ENCODE data around the gene MEGF10.
"Not testable (repeated sequence)": the region's sequence is repeated elsewhere in the genome, so short reads cannot be mapped to it uniquely, and the experiment has no call there.

Gene MEGF10

GRCh38 chr5:127290019-127290945, at the start of gene MEGF10:
Gene MEGF10, plus strand, starts transcription at chr5:127290796. Its CDS starts 40,513 bp downstream, at chr5:127331309.
- Histone ChIP-seq H3K27me3 (ENCODE audit: control insufficient read depth in 1 of 2, insufficient read depth in 2 of 2, low read length in 2 of 2) (peaks cover 2 to 11% of the 10 kb centered on the region in 2 donors), H3K4me1 (ENCODE audit: control insufficient read depth, insufficient read depth, low read length) (no peaks in the 10 kb centered on the region), H3K36me3 (ENCODE audit: control insufficient read depth in 2 of 2, insufficient read depth in 2 of 2, low read length in 2 of 2) (no peaks in the 10 kb centered on the region), H3K4me3 (ENCODE audit: low read length in 2 of 2) (peak within 1 kb of the TSS in 1 of 2 donors; percentile 30), H3K9me3 (ENCODE audit: control insufficient read depth in 2 of 2, low read length in 2 of 2) (no peaks in the 10 kb centered on the region), H3K9ac (ENCODE audit: low read length in 2 of 2) (no peak within 1 kb of the TSS), H3K27ac (ENCODE audit: low read length) (no peak within 1 kb of the TSS)

GRCh38 chr5:127243011-127243410, 47.6 kb upstream of the MEGF10 start:
- Histone ChIP-seq H3K4me3 (ENCODE audit: low read length in 2 of 2) (no peak overlapping the region), H3K9me3 (ENCODE audit: control insufficient read depth in 2 of 2, low read length in 2 of 2) (peaks cover 0 to 2% of the 10 kb centered on the region in 2 donors), H3K27me3 (ENCODE audit: control insufficient read depth in 1 of 2, insufficient read depth in 2 of 2, low read length in 2 of 2) (no peaks in the 10 kb centered on the region), H3K4me1 (ENCODE audit: control insufficient read depth, insufficient read depth, low read length) (no peaks in the 10 kb centered on the region), H3K36me3 (ENCODE audit: control insufficient read depth in 2 of 2, insufficient read depth in 2 of 2, low read length in 2 of 2) (no peaks in the 10 kb centered on the region), H3K9ac (ENCODE audit: low read length in 2 of 2) (no peak overlapping the region), H3K27ac (ENCODE audit: low read length) (no peak overlapping the region)

- Histone ChIP-seq H3K4me1 (ENCODE audit: control insufficient read depth, insufficient read depth, low read length) (no peaks in the 10 kb centered on the region), H3K27me3 (ENCODE audit: control insufficient read depth in 1 of 2, insufficient read depth in 2 of 2, low read length in 2 of 2) (no peaks in the 10 kb centered on the region), H3K27ac (ENCODE audit: low read length) (no peak overlapping the region), H3K4me3 (ENCODE audit: low read length in 2 of 2) (no peak overlapping the region), H3K36me3 (ENCODE audit: control insufficient read depth in 2 of 2, insufficient read depth in 2 of 2, low read length in 2 of 2) (no peaks in the 10 kb centered on the region), H3K9ac (ENCODE audit: low read length in 2 of 2) (no peak overlapping the region), H3K9me3 (ENCODE audit: control insufficient read depth in 2 of 2, low read length in 2 of 2) (peaks cover 3 to 10% of the 10 kb centered on the region in 2 donors)
These were observed 35.8 kb upstream of the MEGF10 start for GRCh38 chr5:127254729-127255284.

- no peaks in the 10 kb centered on the region for H3K4me1 ChIP-seq (ENCODE audit: control insufficient read depth, insufficient read depth, low read length)
- no peaks in the 10 kb centered on the region for H3K36me3 ChIP-seq (ENCODE audit: control insufficient read depth in 2 of 2, insufficient read depth in 2 of 2, low read length in 2 of 2)
- no peaks in the 10 kb centered on the region for H3K27me3 ChIP-seq (ENCODE audit: control insufficient read depth in 1 of 2, insufficient read depth in 2 of 2, low read length in 2 of 2)
- peaks cover 3 to 10% of the 10 kb centered on the region in 2 donors for H3K9me3 ChIP-seq (ENCODE audit: control insufficient read depth in 2 of 2, low read length in 2 of 2)
- no peak overlapping the region for H3K4me3 ChIP-seq (ENCODE audit: low read length in 2 of 2)
- no peak overlapping the region for H3K9ac ChIP-seq (ENCODE audit: low read length in 2 of 2)
- no peak overlapping the region for H3K27ac ChIP-seq (ENCODE audit: low read length)
These were observed 33.6 kb upstream of the MEGF10 start for GRCh38 chr5:127256886-127257597.

GRCh38 chr5:127260686-127261085, 29.9 kb upstream of the MEGF10 start:
- Histone ChIP-seq H3K4me1 (ENCODE audit: control insufficient read depth, insufficient read depth, low read length) (no peaks in the 10 kb centered on the region), H3K4me3 (ENCODE audit: low read length in 2 of 2) (no peak overlapping the region), H3K9ac (ENCODE audit: low read length in 2 of 2) (no peak overlapping the region), H3K36me3 (ENCODE audit: control insufficient read depth in 2 of 2, insufficient read depth in 2 of 2, low read length in 2 of 2) (no peaks in the 10 kb centered on the region), H3K27ac (ENCODE audit: low read length) (no peak overlapping the region), H3K27me3 (ENCODE audit: control insufficient read depth in 1 of 2, insufficient read depth in 2 of 2, low read length in 2 of 2) (no peaks in the 10 kb centered on the region), H3K9me3 (ENCODE audit: control insufficient read depth in 2 of 2, low read length in 2 of 2) (no peaks in the 10 kb centered on the region)

- H3K4me3 ChIP-seq (ENCODE audit: low read length in 2 of 2); H3K36me3 ChIP-seq (ENCODE audit: control insufficient read depth in 2 of 2, insufficient read depth in 2 of 2, low read length in 2 of 2): not testable (repeated sequence)
These were observed 25.1 kb upstream of the MEGF10 start for GRCh38 chr5:127265473-127265872.

GRCh38 chr5:127268342-127268741, 22.3 kb upstream of the MEGF10 start:
- not testable (repeated sequence) for H3K9ac ChIP-seq (ENCODE audit: low read length in 2 of 2); H3K4me1 ChIP-seq (ENCODE audit: control insufficient read depth, insufficient read depth, low read length); H3K27me3 ChIP-seq (ENCODE audit: control insufficient read depth in 1 of 2, insufficient read depth in 2 of 2, low read length in 2 of 2); H3K27ac ChIP-seq (ENCODE audit: low read length); H3K36me3 ChIP-seq (ENCODE audit: control insufficient read depth in 2 of 2, insufficient read depth in 2 of 2, low read length in 2 of 2); H3K4me3 ChIP-seq (ENCODE audit: low read length in 2 of 2); H3K9me3 ChIP-seq (ENCODE audit: control insufficient read depth in 2 of 2, low read length in 2 of 2)

More at GRCh38 chr5:127265473-127265872, 25.1 kb upstream of the MEGF10 start:
- not testable (repeated sequence) for H3K4me1 ChIP-seq (ENCODE audit: control insufficient read depth, insufficient read depth, low read length); H3K27me3 ChIP-seq (ENCODE audit: control insufficient read depth in 1 of 2, insufficient read depth in 2 of 2, low read length in 2 of 2); H3K9me3 ChIP-seq (ENCODE audit: control insufficient read depth in 2 of 2, low read length in 2 of 2); H3K27ac ChIP-seq (ENCODE audit: low read length); H3K9ac ChIP-seq (ENCODE audit: low read length in 2 of 2)

GRCh38 chr5:127270713-127271112, 19.9 kb upstream of the MEGF10 start:
- H3K9ac ChIP-seq (ENCODE audit: low read length in 2 of 2); H3K4me1 ChIP-seq (ENCODE audit: control insufficient read depth, insufficient read depth, low read length); H3K9me3 ChIP-seq (ENCODE audit: control insufficient read depth in 2 of 2, low read length in 2 of 2); H3K27ac ChIP-seq (ENCODE audit: low read length); H3K27me3 ChIP-seq (ENCODE audit: control insufficient read depth in 1 of 2, insufficient read depth in 2 of 2, low read length in 2 of 2); H3K4me3 ChIP-seq (ENCODE audit: low read length in 2 of 2); H3K36me3 ChIP-seq (ENCODE audit: control insufficient read depth in 2 of 2, insufficient read depth in 2 of 2, low read length in 2 of 2): not testable (repeated sequence)

GRCh38 chr5:127275641-127276193, 14.9 kb upstream of the MEGF10 start:
- Histone ChIP-seq H3K4me1 (ENCODE audit: control insufficient read depth, insufficient read depth, low read length) (no peaks in the 10 kb centered on the region), H3K36me3 (ENCODE audit: control insufficient read depth in 2 of 2, insufficient read depth in 2 of 2, low read length in 2 of 2) (no peaks in the 10 kb centered on the region), H3K27me3 (ENCODE audit: control insufficient read depth in 1 of 2, insufficient read depth in 2 of 2, low read length in 2 of 2) (no peaks in the 10 kb centered on the region), H3K27ac (ENCODE audit: low read length) (no peak overlapping the region), H3K9ac (ENCODE audit: low read length in 2 of 2) (no peak overlapping the region), H3K4me3 (ENCODE audit: low read length in 2 of 2) (no peak overlapping the region), H3K9me3 (ENCODE audit: control insufficient read depth in 2 of 2, low read length in 2 of 2) (peaks cover 4 to 6% of the 10 kb centered on the region in 2 donors)

- Histone ChIP-seq H3K9me3 (ENCODE audit: control insufficient read depth in 2 of 2, low read length in 2 of 2) (peaks cover 0 to 4% of the 10 kb centered on the region in 2 donors), H3K9ac (ENCODE audit: low read length in 2 of 2) (no peak overlapping the region), H3K36me3 (ENCODE audit: control insufficient read depth in 2 of 2, insufficient read depth in 2 of 2, low read length in 2 of 2) (no peaks in the 10 kb centered on the region), H3K4me3 (ENCODE audit: low read length in 2 of 2) (no peak overlapping the region), H3K27ac (ENCODE audit: low read length) (no peak overlapping the region), H3K27me3 (ENCODE audit: control insufficient read depth in 1 of 2, insufficient read depth in 2 of 2, low read length in 2 of 2) (no peaks in the 10 kb centered on the region), H3K4me1 (ENCODE audit: control insufficient read depth, insufficient read depth, low read length) (no peaks in the 10 kb centered on the region)
These were observed 9.9 kb upstream of the MEGF10 start for GRCh38 chr5:127280491-127281220.

Data from stomach smooth muscle (tissue), 2 donors.